Upper lobe of right lung (tissue), 1 donor: ENCODE data around the gene ANKRA2. TPM values are rescaled to one million over a fixed set of nuclear protein-coding genes. Genes with fewer than 3 reads are reported as not detected.

Experiments
- ATAC-seq: fragments of 200-7000 bp; cut with Tn5 transposase; one replicate; pipeline ENCODE4 v1.9.1; 2020; ENCODE audit warnings: mild to moderate bottlenecking, moderate library complexity
- DNase-seq: peaks from one replicate; pipeline ENCODE4 v3.0.0-alpha.2; 2020
- H3K27ac ChIP-seq: fragments of 200-600 bp; one replicate; pipeline ENCODE4 v1.8.0; 2022
- H3K27me3 ChIP-seq: fragments of 200-600 bp; one replicate; pipeline ENCODE4 v1.8.0; 2022; ENCODE audit warnings: mild to moderate bottlenecking
- H3K36me3 ChIP-seq: fragments of 200-600 bp; one replicate; pipeline ENCODE4 v1.8.0; 2022
- H3K4me1 ChIP-seq: fragments of 200-600 bp; one replicate; pipeline ENCODE4 v1.8.0; 2022
- H3K4me3 ChIP-seq: fragments of 200-600 bp; one replicate; pipeline ENCODE4 v1.8.0; 2022; ENCODE audit warnings: mild to moderate bottlenecking
- H3K9me3 ChIP-seq: fragments of 200-600 bp; one replicate; pipeline ENCODE4 v1.8.0; 2022
- CTCF ChIP-seq: fragments of 200-600 bp; IDR thresholded peaks from one replicate; pipeline ENCODE4 v1.8.0; 2022; ENCODE audit warnings: antibody characterized with exemption
- intact Hi-C: fragments of 100-400 bp; cut with DNase I; formaldehyde crosslinking; loops from one replicate; pipeline ENCODE4 v1.11.0; 2022
- total RNA-seq: library from RNA; stranded (reverse); fragmentation: NEBNext Ultra II Directional; extraction: Animal tissue kit (Norgen Biotek cat#: 25700); gene quantifications from one replicate; pipeline ENCODE4 v1.2.1, GENCODE V29; 2021
- donor health status: DM: no; HTN: yes; CAD: no; lungs with severe emphysema.

ANKRA2 gene
- total RNA-seq, 1 donor from 2014 or later = 24.0 TPM

GRCh38 chr5:73564675-73565074 is 764 bp downstream of the ANKRA2 start:
- H3K4me1 ChIP-seq = peaks cover 27% of the 10 kb centered on the region
- TF ChIP-seq CTCF = no peak
- H3K27me3 ChIP-seq = no peaks in the 10 kb centered on the region
- ATAC-seq = peak; percentile 2
- peak overlapping the region; percentile 98 for H3K27ac ChIP-seq
- intact Hi-C loops = no loop called here
- peaks cover 38% of the 10 kb centered on the region for H3K36me3 ChIP-seq
- no peak for DNase-seq
- H3K9me3 ChIP-seq = no peaks in the 10 kb centered on the region
- peak overlapping the region; percentile 85 for H3K4me3 ChIP-seq

GRCh38 chr5:73564018-73564417 is 1.4 kb downstream of the ANKRA2 start:
- Histone ChIP-seq H3K4me1 (peaks cover 27% of the 10 kb centered on the region), H3K9me3 (no peaks in the 10 kb centered on the region), H3K4me3 (peak overlapping the region; percentile 85), H3K27me3 (no peaks in the 10 kb centered on the region), H3K36me3 (peaks cover 38% of the 10 kb centered on the region), H3K27ac (no peak overlapping the region)
- DNase-seq (no peak), ATAC-seq (no peak)
- intact Hi-C loops = no loop called here
- TF ChIP-seq CTCF = no peak

GRCh38 chr5:73558950-73559349 is 6.5 kb downstream of the ANKRA2 start:
- ATAC-seq = no peak
- H3K36me3 ChIP-seq = peaks cover 88% of the 10 kb centered on the region
- no peak overlapping the region for H3K4me3 ChIP-seq
- H3K9me3 ChIP-seq = no peaks in the 10 kb centered on the region
- no peak for TF ChIP-seq CTCF
- DNase-seq = no peak
- peaks cover 10% of the 10 kb centered on the region for H3K4me1 ChIP-seq
- no peaks in the 10 kb centered on the region for H3K27me3 ChIP-seq
- no peak overlapping the region for H3K27ac ChIP-seq
- intact Hi-C loops = no loop called here

GRCh38 chr5:73552642-73553041 is 12.8 kb downstream of the ANKRA2 start:
- peaks cover 60% of the 10 kb centered on the region for H3K36me3 ChIP-seq

GRCh38 chr5:73550016-73550415 is 15.4 kb downstream of the ANKRA2 start:
- no peak for TF ChIP-seq CTCF
- ATAC-seq (no peak), DNase-seq (no peak)
- no peak overlapping the region for H3K27ac ChIP-seq
- no peaks in the 10 kb centered on the region for H3K27me3 ChIP-seq
- no peak overlapping the region for H3K4me3 ChIP-seq
- no peaks in the 10 kb centered on the region for H3K9me3 ChIP-seq
- intact Hi-C loops = no loop called here
- H3K4me1 ChIP-seq = no peaks in the 10 kb centered on the region
- H3K36me3 ChIP-seq = peaks cover 34% of the 10 kb centered on the region

More at GRCh38 chr5:73552642-73553041, 12.8 kb downstream of the ANKRA2 start:
- intact Hi-C loops = no loop called here
- no peaks in the 10 kb centered on the region for H3K9me3 ChIP-seq
- ATAC-seq (no peak), DNase-seq (no peak)
- no peaks in the 10 kb centered on the region for H3K4me1 ChIP-seq
- H3K27ac ChIP-seq = no peak overlapping the region
- H3K4me3 ChIP-seq = no peak overlapping the region
- no peaks in the 10 kb centered on the region for H3K27me3 ChIP-seq
- no peak for TF ChIP-seq CTCF

GRCh38 chr5:73545403-73545779 is 20.0 kb downstream of the ANKRA2 start:
- Histone ChIP-seq H3K9me3 (no peaks in the 10 kb centered on the region), H3K4me3 (no peak overlapping the region), H3K4me1 (peaks cover 13% of the 10 kb centered on the region), H3K36me3 (no peaks in the 10 kb centered on the region), H3K27me3 (no peaks in the 10 kb centered on the region), H3K27ac (peak overlapping the region; percentile 34)
- no peak for ATAC-seq
- DNase-seq = no peak
- intact Hi-C loops = no loop called here
- TF ChIP-seq CTCF = no peak
